ENCODE results near the gene NLGN4X. TPM values are rescaled to one million over a fixed set of nuclear protein-coding genes. Genes with fewer than 3 reads are reported as not detected.

NLGN4X gene
- polyA plus RNA-seq, 3 donors, result not detected

DNA sequence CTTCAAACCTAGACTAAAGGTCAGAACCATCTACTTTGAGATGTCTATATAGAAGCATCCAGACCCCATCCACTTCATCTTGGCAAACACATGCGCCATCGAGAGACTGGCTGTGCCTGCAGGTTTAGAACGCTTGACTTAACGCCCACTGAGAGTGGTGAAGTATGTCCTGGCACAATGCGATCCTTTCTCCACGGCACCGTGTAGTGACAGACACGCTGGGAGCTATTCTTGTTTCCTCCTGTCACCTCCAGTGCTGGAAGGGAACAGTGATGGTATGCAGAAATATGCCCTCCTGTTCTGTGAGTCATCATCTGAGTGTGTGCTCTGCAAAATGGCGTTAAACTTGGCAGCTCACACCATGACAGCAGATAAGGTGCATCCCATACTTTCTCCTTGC lies 330.2 kb downstream of the NLGN4X start:
- Mint-ChIP-seq H3K36me3 (no peaks in the 10 kb centered on the region), H3K27me3 (ENCODE audit: low read depth in 3 of 3) (no peaks in the 10 kb centered on the region), H3K9me3 (peaks cover 0 to 4% (median 0%) of the 10 kb centered on the region in 7 donors), H3K4me1 (no peaks in the 10 kb centered on the region), H3K4me3 (no peak overlapping the region), H3K27ac (no peak overlapping the region)
- intact Hi-C loops (cut with micrococcal nuclease), result no loop called here
- Histone ChIP-seq H3K27me3 (ENCODE audit: control insufficient read depth in 2 of 2, insufficient read depth in 2 of 2, low read length in 2 of 2) (no peaks in the 10 kb centered on the region), H3K79me2 (ENCODE audit: insufficient read depth, low read length) (no peaks in the 10 kb centered on the region), H4K20me1 (ENCODE audit: insufficient read depth, low read length) (no peaks in the 10 kb centered on the region), H3K4me1 (ENCODE audit: control insufficient read depth in 1 of 2, insufficient read depth in 2 of 2, low read length in 2 of 2) (no peaks in the 10 kb centered on the region), H3K4me2 (replicated peaks; ENCODE audit: extremely low read depth, low read length, poor library complexity, severe bottlenecking) (no peak overlapping the region), H3K4me3 (replicated peaks in 1 of 3; ENCODE audit: low read depth in 2 of 3, low read length in 3 of 3) (no peak overlapping the region), H2AFZ (ENCODE audit: insufficient read depth, low read depth, low read length, poor library complexity, severe bottlenecking) (no peak overlapping the region), H3K27ac (ENCODE audit: low read depth in 1 of 2, low read length in 2 of 2) (no peak overlapping the region), H3K36me3 (replicated peaks in 1 of 2; ENCODE audit: control insufficient read depth in 1 of 2, insufficient read depth in 2 of 2, low read length in 2 of 2) (no peaks in the 10 kb centered on the region), H3K9me3 (replicated peaks in 1 of 2; ENCODE audit: control insufficient read depth in 1 of 2, insufficient read depth in 1 of 2, low read length in 2 of 2) (no peaks in the 10 kb centered on the region), H3K9ac (ENCODE audit: insufficient read depth, low read length, poor library complexity, severe bottlenecking) (no peak overlapping the region)
- DNase-seq, result no peak
- WGBS (ENCODE audit: insufficient coverage), result 80% methylated on average over 3 of the region's 9 CpGs
- TF ChIP-seq, protein P1, sequence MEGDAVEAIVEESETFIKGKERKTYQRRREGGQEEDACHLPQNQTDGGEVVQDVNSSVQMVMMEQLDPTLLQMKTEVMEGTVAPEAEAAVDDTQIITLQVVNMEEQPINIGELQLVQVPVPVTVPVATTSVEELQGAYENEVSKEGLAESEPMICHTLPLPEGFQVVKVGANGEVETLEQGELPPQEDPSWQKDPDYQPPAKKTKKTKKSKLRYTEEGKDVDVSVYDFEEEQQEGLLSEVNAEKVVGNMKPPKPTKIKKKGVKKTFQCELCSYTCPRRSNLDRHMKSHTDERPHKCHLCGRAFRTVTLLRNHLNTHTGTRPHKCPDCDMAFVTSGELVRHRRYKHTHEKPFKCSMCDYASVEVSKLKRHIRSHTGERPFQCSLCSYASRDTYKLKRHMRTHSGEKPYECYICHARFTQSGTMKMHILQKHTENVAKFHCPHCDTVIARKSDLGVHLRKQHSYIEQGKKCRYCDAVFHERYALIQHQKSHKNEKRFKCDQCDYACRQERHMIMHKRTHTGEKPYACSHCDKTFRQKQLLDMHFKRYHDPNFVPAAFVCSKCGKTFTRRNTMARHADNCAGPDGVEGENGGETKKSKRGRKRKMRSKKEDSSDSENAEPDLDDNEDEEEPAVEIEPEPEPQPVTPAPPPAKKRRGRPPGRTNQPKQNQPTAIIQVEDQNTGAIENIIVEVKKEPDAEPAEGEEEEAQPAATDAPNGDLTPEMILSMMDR (IDR thresholded peaks at IDR 0.05), result no peak

DNA sequence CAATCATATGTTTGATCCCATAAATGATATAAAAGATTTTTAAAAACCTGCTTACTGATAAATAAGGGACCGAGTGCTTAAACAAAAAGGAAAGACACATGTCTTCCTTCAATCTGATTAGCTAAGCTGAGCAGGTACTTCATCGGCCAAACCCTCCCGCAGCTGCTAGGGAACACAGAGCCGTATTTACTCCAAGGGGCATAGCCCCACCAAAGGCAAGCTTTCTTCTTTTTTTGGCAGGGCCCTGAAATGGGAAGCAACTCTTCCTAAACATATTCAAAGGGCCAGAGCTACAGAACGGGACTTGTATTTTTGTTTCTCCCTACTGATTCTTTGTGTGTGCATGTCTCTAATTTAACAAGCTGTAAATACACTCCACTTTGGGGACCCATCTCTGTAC lies 337.3 kb downstream of the NLGN4X start:
- Histone ChIP-seq H3K27me3 (ENCODE audit: control insufficient read depth in 2 of 2, insufficient read depth in 2 of 2, low read length in 2 of 2) (no peaks in the 10 kb centered on the region), H3K9ac (ENCODE audit: insufficient read depth, low read length, poor library complexity, severe bottlenecking) (no peak overlapping the region), H3K9me3 (replicated peaks in 1 of 2; ENCODE audit: control insufficient read depth in 1 of 2, insufficient read depth in 1 of 2, low read length in 2 of 2) (no peaks in the 10 kb centered on the region), H3K36me3 (replicated peaks in 1 of 2; ENCODE audit: control insufficient read depth in 1 of 2, insufficient read depth in 2 of 2, low read length in 2 of 2) (no peaks in the 10 kb centered on the region), H3K4me2 (replicated peaks; ENCODE audit: extremely low read depth, low read length, poor library complexity, severe bottlenecking) (no peak overlapping the region), H3K27ac (ENCODE audit: low read depth in 1 of 2, low read length in 2 of 2) (no peak overlapping the region), H3K4me3 (replicated peaks in 1 of 3; ENCODE audit: low read depth in 2 of 3, low read length in 3 of 3) (no peak overlapping the region), H4K20me1 (ENCODE audit: insufficient read depth, low read length) (no peaks in the 10 kb centered on the region), H3K79me2 (ENCODE audit: insufficient read depth, low read length) (no peaks in the 10 kb centered on the region), H2AFZ (ENCODE audit: insufficient read depth, low read depth, low read length, poor library complexity, severe bottlenecking) (no peak overlapping the region), H3K4me1 (ENCODE audit: control insufficient read depth in 1 of 2, insufficient read depth in 2 of 2, low read length in 2 of 2) (no peaks in the 10 kb centered on the region)
- H3K4me1 Mint-ChIP-seq, result no peaks in the 10 kb centered on the region
- DNase-seq, result no peak
- H3K9me3 Mint-ChIP-seq, result peaks cover 0 to 3% (median 0%) of the 10 kb centered on the region in 7 donors
- intact Hi-C loops (cut with micrococcal nuclease), result no loop called here
- no peaks in the 10 kb centered on the region for H3K36me3 Mint-ChIP-seq
- no peak overlapping the region for H3K27ac Mint-ChIP-seq
- no peaks in the 10 kb centered on the region for H3K27me3 Mint-ChIP-seq (ENCODE audit: low read depth in 3 of 3)
- no peak overlapping the region for H3K4me3 Mint-ChIP-seq
- TF ChIP-seq, protein P1 (IDR thresholded peaks at IDR 0.05), result no peak
- WGBS (ENCODE audit: insufficient coverage), result 90% methylated on average over 2 of the region's 5 CpGs

Measured in CD14-positive monocyte (primary cell).